ENCODE results near the gene MAPKAP1.
A peak's percentile ranks its signal among the peaks of the same experiment; 100 is the strongest.

The MAPKAP1 gene

GRCh38 chr9:125746017-125746773 lies 39.2 kb upstream of the MAPKAP1 start:
- H3K4me3 ChIP-seq (ENCODE audit: low read depth, low read length) = peak overlapping the region; percentile 65
- no peak for TF ChIP-seq CTCF (IDR thresholded peaks at IDR 0.05; ENCODE audit: insufficient read depth, low read depth, low read length, missing control alignments)
- peak; percentile 97 for DNase-seq (ENCODE audit: low read depth)

GRCh38 chr9:125745682-125746016 lies 38.6 kb upstream of the MAPKAP1 start:
- no peak for DNase-seq (ENCODE audit: low read depth)
- peak overlapping the region; percentile 65 for H3K4me3 ChIP-seq (ENCODE audit: low read depth, low read length)
- no peak for TF ChIP-seq CTCF (IDR thresholded peaks at IDR 0.05; ENCODE audit: insufficient read depth, low read depth, low read length, missing control alignments)

- DNase-seq (ENCODE audit: low read depth) = no peak
- no peak for TF ChIP-seq CTCF (IDR thresholded peaks at IDR 0.05; ENCODE audit: insufficient read depth, low read depth, low read length, missing control alignments)
- H3K4me3 ChIP-seq (ENCODE audit: low read depth, low read length) = no peak overlapping the region
Observed at GRCh38 chr9:125745018-125745417, 38.0 kb upstream of the MAPKAP1 start.

GRCh38 chr9:125744616-125745015 lies 37.6 kb upstream of the MAPKAP1 start:
- DNase-seq (ENCODE audit: low read depth) = no peak
- TF ChIP-seq CTCF (IDR thresholded peaks at IDR 0.05; ENCODE audit: insufficient read depth, low read depth, low read length, missing control alignments) = no peak
- H3K4me3 ChIP-seq (ENCODE audit: low read depth, low read length) = no peak overlapping the region

GRCh38 chr9:125743682-125744428 lies 36.8 kb upstream of the MAPKAP1 start:
- no peak for TF ChIP-seq CTCF (IDR thresholded peaks at IDR 0.05; ENCODE audit: insufficient read depth, low read depth, low read length, missing control alignments)
- no peak for DNase-seq (ENCODE audit: low read depth)
- H3K4me3 ChIP-seq (ENCODE audit: low read depth, low read length) = no peak overlapping the region

- DNase-seq (ENCODE audit: low read depth) = no peak
- TF ChIP-seq CTCF (IDR thresholded peaks at IDR 0.05; ENCODE audit: insufficient read depth, low read depth, low read length, missing control alignments) = no peak
- no peak overlapping the region for H3K4me3 ChIP-seq (ENCODE audit: low read depth, low read length)
Observed at GRCh38 chr9:125742657-125743056, 35.6 kb upstream of the MAPKAP1 start.
